Forelimb muscle (tissue), 1 donor: ENCODE measurements around the gene DIPK1B. TPM values are rescaled to one million over a fixed set of nuclear protein-coding genes. Genes with fewer than 3 reads are reported as not detected.

ENCODE experiments used
- DNase-seq: peaks from one replicate; pipeline ENCODE4 v3.0.0-alpha.2; 2013; ENCODE audit warnings: low read depth
- polyA plus RNA-seq: library from polyadenylated mRNA; unstranded; fragments of 120-200 nt; gene quantifications from one replicate; pipeline ENCODE4 v1.2.1, GENCODE V29; 2013; ENCODE audit not compliant: insufficient read length

Gene DIPK1B
- polyA plus RNA-seq, 1 donor: 18.2 TPM

DNA sequence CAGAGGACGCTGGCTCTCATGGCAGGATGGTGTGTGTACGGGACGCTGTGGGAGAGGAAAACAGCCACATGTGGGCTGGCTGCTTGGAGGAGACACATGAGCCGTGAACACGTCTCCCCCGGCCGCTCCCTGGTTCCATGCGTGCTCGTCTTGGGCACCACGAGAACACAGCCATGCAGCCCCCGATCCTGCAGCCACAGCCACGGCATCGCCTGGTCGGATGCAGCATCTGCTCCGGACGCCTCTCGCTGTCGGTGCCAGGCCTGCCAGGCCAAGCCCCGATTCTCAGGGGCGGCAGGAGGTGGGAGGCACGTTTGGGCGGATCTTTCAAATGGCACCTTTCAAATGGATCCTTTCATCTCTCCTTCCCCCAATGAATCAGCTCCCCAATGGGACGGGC, 27.1 kb downstream of the DIPK1B start:
- no peak for DNase-seq

DNA sequence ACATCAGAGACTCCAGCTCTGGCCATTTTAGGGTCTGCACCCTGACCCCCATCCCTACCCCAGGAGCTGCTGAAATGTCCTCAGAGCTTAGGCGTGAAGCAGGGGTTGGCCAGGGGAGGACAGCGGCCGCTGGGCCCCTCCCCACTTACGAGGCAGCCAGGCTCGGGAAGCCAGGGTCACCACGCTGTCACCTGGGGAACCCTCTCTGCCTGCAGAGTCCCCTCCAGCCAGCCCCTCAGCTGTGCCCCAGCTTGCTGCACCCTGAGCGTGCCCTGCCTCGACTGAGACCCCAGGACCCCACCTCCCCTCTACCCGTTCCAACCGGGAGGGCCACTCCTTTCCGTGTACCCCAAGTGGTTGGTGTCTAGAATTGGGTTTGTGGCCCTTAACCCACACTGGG, 27.7 kb downstream of the DIPK1B start:
- DNase-seq: no peak

DNA sequence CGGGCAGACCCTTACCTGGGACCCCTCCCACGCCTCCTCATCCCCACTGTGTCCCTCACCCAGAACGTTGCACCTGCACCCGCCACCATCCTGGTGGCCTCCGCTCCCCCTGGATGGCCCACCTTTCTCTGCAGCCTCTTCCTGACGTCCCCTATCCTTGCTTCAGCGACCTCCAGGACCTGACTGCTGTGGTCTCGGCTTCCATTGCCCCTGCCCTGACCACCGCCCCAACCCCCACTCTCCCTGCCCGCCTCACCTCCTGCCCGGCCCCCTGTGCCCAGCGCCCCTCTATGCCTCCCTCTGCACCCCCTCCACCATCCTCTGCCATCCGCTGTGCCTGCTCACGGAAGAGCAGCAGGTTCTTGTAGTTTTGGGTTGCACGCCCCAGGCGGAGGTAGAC, 28.1 kb downstream of the DIPK1B start:
- no peak for DNase-seq

DNA sequence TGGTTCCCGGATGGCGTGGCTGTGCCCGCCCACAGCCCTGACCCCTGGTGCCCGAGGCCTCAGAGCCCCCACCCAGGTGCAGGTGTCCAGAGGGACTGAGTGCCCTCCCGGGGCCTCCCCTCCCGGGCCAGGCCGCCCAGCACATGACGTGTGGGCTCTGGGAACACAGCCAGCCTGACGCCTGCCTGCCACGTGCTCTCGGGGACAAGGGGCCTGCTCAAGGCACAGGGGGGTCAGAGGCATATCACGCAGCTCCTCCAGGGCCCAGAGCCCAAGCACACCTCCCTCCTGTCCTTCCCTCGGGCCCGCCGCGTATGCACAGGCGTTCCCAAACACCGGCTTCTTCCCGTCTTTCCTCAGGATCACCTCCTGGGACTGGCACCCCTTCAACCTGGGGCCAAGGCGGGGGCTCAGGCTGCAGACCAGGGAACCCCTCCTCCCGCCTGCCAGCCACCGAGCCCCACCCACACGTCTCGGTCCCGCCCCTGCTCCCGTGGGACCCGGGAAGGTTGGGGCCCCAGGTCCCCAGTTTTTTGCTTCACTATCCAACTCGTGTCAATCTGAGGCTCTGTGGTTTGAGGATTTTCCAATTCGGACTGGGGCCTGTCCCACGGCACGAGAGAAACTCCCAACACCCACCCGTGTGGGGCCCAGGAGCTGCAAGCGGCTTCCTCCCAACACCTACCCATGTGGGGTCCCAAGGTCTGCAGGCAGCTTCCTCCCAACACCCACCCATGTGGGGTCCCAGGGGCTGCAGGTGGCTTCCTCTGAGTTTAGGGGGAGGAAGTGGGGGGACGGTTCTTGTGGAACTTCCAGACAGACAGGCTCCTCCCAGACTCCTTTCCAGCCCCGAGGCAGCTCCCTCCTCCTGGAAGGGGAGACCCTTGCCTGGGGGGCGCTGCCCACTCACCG, 28.9 kb downstream of the DIPK1B start:
- DNase-seq: no peak

DNA sequence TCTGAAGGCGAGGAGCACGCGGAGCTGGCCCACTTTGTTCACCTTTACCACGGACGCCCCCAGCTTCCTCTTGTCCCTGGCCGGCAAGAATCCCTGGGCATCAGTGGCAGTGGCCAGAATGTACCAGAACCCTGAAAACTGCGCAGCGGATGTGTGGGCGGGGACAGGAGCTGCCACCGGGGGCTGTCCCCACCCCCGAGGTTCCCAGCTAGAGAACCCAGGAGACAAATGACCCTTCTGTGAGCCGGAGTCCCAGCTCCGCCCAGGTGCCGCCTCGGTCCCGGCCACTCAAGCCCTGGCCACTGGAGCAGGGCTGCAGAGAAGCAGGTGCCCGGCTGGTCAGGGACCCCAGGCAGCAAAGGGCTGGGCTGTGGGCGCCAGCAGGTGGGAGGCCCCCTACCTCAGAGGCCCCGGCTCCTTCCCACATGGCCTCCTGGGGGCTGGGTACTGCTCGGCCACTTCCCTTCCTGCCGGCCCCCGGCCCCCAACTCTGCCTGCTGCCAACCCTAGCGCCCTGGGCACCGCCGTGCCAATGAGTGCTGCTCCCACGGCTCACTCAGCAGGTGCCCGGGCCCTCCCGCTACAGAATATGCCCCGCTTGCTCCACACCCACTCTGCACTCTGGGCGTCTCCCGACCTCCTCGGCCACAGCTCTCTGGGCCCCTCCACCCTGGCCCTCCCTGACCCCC, 29.7 kb downstream of the DIPK1B start:
- DNase-seq: no peak

DNA sequence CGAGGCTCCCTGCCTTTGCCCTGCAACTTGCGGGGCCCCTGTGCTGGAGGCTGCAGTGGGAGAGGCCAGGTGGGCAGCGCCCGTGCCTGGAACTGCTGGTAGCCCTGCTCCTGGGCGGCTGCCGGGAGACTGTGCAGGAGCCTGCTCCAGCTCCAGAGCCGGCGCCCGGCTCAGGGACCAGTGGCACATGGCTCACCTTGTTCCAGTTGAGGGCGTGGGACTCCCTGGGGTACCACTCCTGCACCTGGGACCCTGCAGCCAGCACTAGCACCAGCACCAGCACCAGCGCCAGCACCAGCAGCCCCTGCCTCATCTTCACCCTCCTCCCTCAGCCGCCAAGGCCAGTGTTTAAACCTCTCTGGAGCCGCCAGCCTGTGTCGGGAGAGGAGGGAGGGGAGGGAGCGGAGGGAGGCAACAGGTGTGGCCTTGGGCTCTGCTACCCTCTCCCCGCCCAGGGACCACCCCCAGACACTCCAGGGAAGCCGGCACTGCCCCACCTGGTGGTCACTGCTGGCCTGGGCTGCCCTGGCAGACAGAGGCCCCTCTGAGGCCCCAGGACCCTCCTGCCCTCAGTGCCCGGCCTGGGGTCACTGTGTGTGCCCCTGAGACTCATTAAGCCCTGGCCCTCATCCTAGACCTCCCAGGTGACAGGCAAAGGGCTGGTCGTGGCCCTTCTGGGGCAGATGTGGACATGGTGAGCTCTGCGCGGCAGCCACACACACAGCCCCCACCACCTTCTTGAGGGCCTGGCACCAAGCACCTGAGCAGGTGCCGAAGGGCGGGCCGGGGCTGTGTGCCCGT, 30.4 kb downstream of the DIPK1B start, which contains the start of gene LCN10:
TSS of gene LCN10 (minus strand) at position 350 of the 801 bp plus-strand sequence. CDS start at position 313, 37 bp downstream.
- no peak for DNase-seq

DNA sequence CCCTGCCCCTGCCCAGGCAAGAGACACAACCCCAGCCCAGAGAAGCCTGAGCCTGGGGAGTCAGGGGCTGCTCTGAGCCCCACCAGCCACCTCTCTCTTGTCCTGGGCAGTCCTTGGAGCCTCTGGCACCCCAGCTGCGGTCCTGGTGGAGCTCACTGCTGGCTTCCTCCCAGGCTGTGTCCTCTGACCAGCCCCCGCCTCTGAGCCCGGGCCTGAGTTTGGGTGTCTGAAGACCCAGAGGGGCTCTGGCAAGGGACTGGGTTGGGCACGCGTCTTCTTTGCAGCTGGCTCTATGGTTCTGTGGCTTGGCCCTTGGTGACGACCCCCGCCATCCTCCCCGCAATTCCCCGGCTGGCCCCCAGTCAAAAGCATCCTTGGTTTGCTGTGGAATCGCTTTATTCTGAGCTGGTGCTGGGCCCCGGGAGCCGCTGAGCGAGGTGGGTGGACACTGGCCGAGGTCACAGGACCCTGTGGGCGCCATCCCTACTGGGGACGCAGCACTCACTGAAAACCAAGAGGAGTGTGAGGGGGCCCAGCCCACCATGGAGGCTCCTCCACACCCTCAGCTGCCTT, 31.4 kb downstream of the DIPK1B start:
- DNase-seq: no peak

DNA sequence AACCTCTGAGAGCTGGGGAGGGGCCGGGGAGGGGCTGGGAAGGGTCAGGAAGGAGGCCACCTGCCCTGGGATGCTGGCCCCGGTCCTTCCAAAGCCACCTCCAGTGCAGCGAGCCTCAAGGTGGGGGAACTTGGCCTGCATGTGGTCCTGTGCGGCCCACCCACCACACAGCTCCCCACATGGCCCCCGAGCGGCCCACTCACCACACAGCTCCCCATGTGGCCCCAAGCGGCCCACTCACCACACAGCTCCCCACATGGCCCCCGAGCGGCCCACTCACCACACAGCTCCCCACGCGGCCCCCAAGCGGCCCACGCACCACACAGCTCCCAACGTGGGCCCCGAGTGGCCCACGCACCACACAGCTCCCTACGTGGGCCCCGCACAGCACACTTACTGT, 32.4 kb downstream of the DIPK1B start:
- no peak for DNase-seq

DNA sequence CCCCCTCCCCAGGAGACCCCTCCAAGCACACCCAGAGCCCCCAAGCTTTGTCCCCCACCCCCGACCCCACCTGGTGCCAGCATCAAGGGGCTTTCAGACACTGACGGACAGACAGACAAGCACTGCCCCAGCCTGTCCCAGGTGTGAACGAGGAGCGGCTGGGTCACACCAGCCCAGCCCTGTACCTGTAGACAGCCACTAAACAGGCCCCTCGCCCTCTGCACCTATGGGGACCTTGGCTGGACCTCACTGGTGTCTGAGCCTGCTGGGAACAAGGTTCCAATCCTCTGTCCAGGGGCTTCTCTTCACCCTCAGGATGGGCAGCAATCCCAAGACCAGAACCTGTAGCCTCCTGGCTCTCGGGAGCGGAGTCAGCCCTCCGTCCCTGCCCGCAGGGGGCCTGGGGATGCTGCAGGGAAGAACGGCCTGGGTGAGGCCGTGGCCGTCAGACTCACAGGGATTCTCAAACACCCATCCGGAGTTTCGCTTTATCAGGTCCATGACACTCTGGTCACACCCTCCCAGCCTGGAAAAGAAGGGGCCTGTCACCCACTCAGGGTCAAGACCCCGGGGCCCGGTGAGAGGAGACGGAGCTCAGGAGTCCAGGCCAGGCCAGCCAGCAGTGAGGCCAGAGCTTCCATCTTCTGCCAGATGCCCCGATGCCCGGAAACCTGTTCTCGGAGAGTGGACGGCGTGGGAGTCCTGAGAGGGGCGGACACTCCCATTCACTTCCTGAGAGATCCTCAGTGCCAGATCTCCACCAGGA, 33.2 kb downstream of the DIPK1B start:
- DNase-seq: no peak

DNA sequence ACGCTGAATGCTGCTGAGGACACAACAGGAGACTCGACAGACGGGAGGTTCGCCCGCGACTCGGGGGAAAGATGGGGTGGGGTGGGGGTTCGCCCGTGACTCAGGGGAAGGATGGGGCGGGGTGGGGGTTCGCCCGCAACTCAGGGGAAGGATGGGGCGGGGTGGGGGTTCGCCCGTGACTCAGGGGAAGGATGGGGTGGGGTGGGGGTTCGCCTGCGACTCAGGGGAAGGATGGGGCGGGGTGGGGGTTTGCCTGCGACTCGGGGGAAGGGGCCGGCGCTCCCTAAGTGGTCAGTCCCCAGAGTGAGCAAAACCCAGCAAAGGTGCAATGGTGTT, 33.8 kb downstream of the DIPK1B start:
- no peak for DNase-seq

DNA sequence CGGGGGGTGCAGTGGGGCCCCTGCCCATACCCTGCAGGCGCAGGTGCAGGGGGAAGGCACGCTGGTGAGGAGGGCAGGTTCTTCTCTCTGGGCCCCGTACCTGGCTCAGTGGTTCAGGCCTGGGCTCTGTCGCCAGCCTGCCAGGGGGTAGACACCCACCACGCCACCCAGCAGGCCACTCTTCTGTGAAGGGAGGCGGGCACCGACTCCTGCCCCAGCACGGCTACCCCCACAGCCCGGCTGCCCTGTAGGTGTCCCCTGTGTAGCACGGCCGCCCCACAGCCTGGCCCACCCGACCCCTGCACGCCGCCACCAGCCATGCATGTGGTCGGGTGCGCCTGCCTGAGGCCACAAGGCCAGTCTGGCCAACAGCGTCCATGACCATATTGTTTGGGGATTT, 34.2 kb downstream of the DIPK1B start:
- DNase-seq: no peak

DNA sequence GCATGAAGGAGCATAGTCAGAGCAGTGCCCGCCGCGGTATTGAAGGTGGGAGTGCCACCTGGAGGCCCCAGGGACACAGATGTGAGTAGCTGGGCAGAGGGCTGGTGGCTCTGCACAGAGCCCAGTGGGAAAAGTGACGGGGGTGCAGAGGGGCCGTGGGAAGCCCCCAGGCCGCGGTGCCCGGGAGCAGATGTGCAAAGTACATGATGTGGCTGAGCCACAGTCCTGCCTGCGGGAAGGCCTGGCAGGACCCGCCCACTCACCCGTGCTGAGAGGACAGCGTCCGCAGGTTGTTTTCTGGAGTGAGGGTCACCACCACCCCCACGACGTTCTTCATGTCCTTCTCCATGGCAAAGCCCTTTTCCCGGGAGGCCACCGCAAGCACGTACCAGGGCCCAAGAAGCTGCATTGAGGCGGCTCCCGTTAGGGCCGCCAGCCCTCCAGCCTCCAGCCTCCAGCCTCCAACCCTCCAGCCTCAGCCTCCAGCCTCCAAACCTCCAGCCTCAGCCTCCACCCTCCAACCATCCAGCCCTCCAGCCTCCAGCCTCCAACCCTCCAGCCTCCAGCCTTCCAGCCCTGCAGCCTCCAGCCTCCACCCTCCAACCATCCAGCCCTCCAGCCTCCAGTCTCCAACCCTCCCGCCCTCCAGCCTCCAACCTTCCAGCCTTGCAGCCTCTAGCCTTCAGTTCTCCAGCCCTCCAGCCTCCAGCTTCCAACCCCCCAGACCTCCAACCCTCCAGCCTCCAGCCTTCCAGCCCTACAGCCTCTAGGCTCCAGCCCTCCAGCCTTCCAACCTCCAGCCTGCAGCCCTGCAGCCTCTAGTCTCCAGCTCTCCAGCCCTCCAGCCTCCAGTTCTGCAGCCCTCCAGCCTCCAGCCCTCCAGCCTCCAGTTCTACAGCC, 35.0 kb downstream of the DIPK1B start:
- DNase-seq: no peak

DNA sequence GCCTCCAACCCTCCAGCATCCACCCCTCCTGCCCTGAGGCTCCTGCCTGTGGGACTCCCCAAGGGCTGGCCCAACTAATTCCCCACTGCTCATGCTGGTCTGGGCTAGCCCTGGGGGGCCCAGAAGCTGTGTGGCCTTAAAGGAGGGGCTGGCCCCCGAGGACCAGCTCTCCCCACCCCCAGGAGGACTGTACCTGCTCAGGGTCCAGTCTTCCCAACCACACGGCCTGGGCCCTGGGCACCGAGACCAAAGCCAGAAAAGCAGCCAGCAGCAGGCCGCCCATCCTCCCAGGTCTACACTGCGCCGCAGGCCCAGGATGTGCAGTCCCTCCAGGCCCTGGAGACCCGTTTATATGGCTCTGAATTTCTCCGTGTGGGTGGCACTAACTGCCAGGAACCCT, 35.8 kb downstream of the DIPK1B start, which contains the start of gene LCN6:
TSS of gene LCN6 (minus strand) at position 325 of the 400 bp plus-strand sequence. CDS start at position 283, 42 bp downstream.
- DNase-seq: no peak

DNA sequence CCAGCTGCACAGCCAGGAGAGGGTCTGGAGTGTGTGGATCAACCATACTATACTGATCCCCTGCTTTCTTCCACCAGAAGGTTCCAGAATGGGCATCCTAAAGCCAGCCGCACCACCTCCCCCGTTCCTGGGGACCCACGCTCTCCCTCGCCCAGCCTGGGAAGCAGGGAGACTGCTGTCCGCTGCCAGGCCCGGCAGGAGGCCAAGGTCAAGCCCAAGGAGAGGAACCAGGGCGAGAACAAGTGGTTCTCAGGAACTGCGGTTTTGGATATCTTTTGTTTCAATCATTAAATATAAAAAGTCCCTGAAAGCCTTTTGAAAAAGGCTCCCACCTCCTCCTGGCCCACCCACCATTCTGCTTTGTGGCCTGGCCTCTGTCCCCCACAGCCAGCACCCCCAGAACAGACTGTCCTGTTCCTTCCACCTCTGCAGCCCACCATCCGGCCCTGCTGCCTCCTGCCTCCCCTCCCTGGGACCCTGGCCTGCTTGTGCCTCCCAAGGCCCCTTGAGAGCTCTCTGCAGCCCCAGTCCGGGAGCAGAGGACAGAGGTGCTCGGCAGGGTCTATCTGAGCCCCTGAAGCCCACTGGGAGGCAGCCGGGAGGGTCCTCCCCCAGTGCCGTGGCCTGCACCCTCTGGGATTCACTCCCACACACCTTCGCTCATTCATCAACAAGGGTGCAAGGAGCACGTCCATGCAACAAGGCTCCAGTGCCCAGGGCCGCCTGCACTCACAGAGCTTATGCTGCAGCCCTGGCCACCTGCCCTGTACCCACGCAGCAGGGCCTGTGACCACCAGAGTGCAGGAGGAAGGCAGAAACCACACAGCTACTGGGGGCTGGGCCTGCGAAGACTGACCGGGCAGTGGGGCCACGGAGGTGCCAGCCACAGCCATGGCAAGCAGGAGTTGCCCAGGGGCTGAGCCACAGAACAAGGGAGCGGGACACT, 36.6 kb downstream of the DIPK1B start:
- no peak for DNase-seq

DNA sequence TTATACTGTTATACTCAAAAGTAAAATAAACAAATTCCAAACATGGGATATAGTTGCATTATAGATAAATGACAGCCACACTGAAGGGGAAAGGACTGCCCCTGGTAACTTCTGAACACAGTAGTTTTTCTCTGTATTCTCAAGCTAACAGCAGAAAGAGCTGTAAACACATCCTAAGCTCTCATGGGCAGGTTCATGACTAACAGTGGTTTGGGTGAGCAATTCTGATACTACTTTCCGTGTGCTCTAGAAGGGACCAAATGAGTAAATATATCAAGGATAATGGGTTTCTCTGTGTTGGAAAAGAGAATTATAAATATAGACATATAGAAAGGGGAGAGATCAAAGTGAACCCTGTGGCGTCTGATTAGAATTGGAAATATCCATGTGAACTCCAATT, 38.2 kb downstream of the DIPK1B start:
- no peak for DNase-seq

DNA sequence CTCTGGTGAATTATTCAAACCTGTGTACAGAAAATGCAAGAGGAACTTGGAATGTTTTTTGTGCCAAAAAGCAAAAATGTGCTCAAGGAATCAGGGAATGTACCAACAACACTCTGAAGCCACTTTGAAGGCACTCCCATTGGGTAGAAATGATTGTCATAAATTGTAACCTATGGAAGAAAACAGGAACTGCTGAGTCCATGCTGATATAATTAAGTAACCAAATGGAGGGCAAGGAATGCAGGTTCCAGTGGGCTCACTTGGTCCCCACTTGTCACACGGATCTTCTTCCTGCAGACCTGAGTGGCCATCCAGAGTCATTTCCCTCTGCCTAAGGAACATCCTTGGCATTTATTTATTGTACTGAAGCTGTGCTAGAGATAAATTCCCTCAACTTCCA, 38.9 kb downstream of the DIPK1B start:
- DNase-seq: no peak

DNA sequence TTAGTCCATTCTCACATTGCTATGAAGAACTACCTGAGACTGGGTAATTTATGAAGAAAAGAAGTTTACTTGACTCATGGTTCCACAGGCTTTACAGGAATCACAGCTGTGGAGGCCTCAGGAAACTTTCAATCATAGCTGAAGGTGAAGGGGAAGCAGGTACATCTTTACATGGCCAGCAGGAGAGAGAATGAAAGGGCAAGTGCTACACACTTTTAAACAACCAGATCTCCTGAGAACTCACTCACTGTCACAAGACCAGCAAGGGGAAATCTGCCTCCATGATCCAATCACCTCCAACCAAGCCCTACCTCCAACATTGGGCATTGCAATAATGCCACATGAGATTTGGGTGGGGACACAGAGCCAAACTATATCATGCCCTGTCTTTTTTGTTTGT, 39.4 kb downstream of the DIPK1B start:
- no peak for DNase-seq

DNA sequence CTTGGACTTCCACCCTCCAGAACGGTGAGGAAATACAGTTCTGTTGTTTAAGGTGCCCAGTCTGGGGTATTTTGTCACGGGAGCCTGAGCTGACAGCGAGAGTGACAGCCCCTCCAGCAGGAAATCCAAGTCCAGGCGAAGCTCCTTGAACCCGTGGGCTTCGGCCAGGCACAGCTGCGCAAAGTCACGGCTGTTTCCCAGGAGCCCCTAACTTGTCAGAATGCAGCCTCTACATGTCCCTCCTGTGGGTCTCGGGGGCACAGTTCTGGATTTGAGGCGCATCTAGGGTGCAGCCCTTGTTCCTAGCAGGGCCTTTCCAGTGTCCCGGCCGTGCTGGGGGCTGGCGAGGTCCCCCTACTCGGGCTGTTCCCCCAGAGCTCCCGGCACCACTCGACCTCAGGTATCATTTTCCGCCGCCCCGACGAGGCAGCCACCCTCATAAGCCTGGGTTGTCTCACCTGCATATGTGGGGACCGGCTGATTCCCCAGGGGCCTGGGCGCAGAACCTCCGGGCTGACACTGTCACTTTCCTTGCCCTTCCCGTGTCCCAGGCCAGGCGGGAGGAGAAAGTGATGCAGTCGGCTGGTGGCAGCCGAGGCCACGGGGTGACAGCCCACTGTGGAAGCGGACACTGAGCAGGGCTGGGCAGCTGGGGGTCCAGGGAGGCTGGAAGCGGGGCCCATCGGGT, 41.1 kb downstream of the DIPK1B start:
- DNase-seq: no peak
